RWPE2 (cell line): ENCODE measurements around the gene OXA1L.
"Not testable (repeated sequence)": the region's sequence is repeated elsewhere in the genome, so short reads cannot be mapped to it uniquely, and the experiment has no call there.

Experiments
- ATAC-seq: fragments of 200-7000 bp; cut with Tn5 transposase; 3 replicates; pipeline ENCODE4 v1.9.1; 2021; ENCODE audit warnings: low read depth
- DNase-seq: peaks from one replicate; pipeline ENCODE4 v3.0.0-alpha.2; 2020; ENCODE audit warnings: low spot score
- H3K27ac ChIP-seq: fragments of 450-650 bp; 2 replicates; pipeline ENCODE4 v1.5.1; 2017; ENCODE audit warnings: mild to moderate bottlenecking; ENCODE audit not compliant: poor library complexity, severe bottlenecking
- H3K27me3 ChIP-seq: fragments of 250-450 bp; sonication (Bioruptor Pico); 2 replicates; pipeline ENCODE4 v1.5.1; 2021; ENCODE audit warnings: mild to moderate bottlenecking, moderate library complexity; ENCODE audit not compliant: insufficient read depth, poor library complexity, severe bottlenecking
- H3K36me3 ChIP-seq: fragments of 250-450 bp; sonication (Bioruptor Pico); 2 replicates; pipeline ENCODE4 v1.5.1; 2020; ENCODE audit warnings: low read depth, mild to moderate bottlenecking, moderate library complexity
- H3K4me1 ChIP-seq: fragments of 250-450 bp; sonication (Bioruptor Pico); 2 replicates; pipeline ENCODE4 v1.5.1; 2021; ENCODE audit warnings: mild to moderate bottlenecking, moderate library complexity; ENCODE audit not compliant: insufficient read depth, poor library complexity, severe bottlenecking
- H3K4me3 ChIP-seq: fragments of 250-450 bp; sonication (Bioruptor Pico); 2 replicates; pipeline ENCODE4 v1.5.1; 2021; ENCODE audit warnings: mild to moderate bottlenecking, moderate library complexity; ENCODE audit not compliant: severe bottlenecking
- H3K9me3 ChIP-seq: fragments of 250-450 bp; sonication (Bioruptor Pico); 2 replicates; pipeline ENCODE4 v1.5.1; 2021; ENCODE audit warnings: mild to moderate bottlenecking, moderate library complexity; ENCODE audit not compliant: severe bottlenecking
- TF ChIP-seq, protein P1 (sequence below): fragments of 450-650 bp; IDR thresholded peaks from one replicate; pipeline ENCODE4 v1.5.1; 2017; ENCODE audit warnings: mild to moderate bottlenecking, moderate library complexity; ENCODE audit not compliant: poor library complexity, severe bottlenecking

OXA1L gene

DNA sequence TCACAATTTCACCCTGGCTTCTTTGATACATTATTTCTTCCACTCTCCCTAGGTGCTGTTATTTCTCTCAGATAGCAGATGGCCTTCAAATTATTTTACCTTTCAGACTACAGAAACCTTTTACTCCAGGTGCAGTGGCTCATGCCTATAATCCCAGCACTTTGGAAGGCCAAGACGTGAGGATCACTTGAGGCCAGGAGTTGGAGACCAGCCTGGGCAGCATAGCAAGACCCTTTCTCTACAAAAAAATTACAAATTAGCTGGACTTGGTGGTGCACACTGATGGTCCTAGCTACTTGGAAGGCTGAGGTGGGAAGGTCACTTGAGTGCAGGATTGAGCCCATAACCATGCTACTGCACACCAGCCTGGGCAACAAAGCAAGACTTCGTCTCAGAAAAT, 25.7 kb downstream of the OXA1L start:
- Histone ChIP-seq H3K27me3 (no peaks in the 10 kb centered on the region), H3K4me3 (no peak overlapping the region), H3K9me3 (no peaks in the 10 kb centered on the region), H3K36me3 (no peaks in the 10 kb centered on the region), H3K27ac (no peak overlapping the region), H3K4me1 (peaks cover 18% of the 10 kb centered on the region)
- DNase-seq (no peak), ATAC-seq (no peak)
- TF ChIP-seq, protein P1, sequence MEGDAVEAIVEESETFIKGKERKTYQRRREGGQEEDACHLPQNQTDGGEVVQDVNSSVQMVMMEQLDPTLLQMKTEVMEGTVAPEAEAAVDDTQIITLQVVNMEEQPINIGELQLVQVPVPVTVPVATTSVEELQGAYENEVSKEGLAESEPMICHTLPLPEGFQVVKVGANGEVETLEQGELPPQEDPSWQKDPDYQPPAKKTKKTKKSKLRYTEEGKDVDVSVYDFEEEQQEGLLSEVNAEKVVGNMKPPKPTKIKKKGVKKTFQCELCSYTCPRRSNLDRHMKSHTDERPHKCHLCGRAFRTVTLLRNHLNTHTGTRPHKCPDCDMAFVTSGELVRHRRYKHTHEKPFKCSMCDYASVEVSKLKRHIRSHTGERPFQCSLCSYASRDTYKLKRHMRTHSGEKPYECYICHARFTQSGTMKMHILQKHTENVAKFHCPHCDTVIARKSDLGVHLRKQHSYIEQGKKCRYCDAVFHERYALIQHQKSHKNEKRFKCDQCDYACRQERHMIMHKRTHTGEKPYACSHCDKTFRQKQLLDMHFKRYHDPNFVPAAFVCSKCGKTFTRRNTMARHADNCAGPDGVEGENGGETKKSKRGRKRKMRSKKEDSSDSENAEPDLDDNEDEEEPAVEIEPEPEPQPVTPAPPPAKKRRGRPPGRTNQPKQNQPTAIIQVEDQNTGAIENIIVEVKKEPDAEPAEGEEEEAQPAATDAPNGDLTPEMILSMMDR, result no peak

DNA sequence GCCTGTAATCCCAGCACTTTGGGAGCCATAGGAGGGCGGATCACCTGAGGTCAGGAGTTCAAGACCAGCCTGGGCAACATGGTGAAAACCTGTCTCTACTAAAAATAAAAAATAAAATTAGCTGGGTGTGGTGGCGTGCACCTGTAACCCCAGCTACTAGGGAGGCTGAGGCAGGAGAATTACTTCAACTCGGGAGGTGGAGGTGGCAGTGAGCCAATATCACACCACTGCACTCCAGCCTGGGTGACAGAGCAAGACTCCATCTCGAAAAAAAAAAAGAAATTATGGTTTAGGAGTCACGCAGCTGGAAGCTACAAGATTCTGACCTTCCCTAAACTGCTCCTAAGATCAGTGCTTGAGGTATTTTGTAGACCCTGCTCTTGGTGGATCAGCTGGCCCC, 27.1 kb downstream of the OXA1L start:
- H3K4me3 ChIP-seq, H3K36me3 ChIP-seq, ATAC-seq, DNase-seq, H3K27me3 ChIP-seq, H3K9me3 ChIP-seq, H3K27ac ChIP-seq: not testable (repeated sequence)
- peaks cover 18% of the 10 kb centered on the region for H3K4me1 ChIP-seq

DNA sequence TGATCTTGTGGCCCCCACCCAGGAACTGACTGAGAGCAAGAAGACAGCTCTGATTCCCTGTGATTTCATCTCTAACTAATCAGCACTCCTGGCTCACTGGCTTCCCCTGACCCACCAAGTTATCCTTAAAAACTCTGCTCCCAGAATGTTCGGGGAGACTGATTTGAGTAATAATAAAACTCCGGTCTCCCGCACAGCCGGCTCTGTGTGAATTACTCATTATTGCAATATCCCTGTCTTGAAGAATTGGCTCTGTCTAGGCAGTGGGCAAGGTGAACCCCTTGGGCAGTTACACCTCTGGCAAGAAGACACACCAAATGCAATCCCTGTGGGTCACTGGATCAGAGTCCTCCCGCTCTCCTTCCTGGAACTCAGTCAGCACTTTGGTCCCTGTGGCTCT, 27.5 kb downstream of the OXA1L start:
- ATAC-seq (no peak), DNase-seq (no peak)
- Histone ChIP-seq H3K9me3 (no peaks in the 10 kb centered on the region), H3K27me3 (no peaks in the 10 kb centered on the region), H3K4me3 (no peak overlapping the region), H3K36me3 (no peaks in the 10 kb centered on the region), H3K4me1 (peaks cover 14% of the 10 kb centered on the region), H3K27ac (no peak overlapping the region)
- TF ChIP-seq, protein P1, result no peak

DNA sequence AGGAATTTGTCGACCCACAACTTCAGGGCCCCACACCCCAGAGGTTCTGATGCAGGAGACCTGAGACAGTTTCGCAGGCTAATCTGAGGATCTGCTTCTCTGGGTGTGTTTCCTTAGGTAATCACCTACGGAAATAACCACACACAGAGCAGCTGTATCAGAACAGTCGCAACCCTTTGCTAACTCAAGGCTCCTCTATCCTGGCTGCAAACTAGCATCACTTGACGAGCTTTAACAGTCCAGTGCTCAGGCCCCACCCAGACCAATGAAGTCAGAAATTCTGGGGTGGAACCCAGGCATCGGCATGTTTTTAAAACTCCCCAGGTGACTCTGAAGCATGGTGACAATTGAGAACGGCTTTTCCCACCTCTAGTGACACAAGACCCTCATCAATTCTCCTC, 28.1 kb downstream of the OXA1L start:
- TF ChIP-seq, protein P1, result no peak
- peaks cover 9% of the 10 kb centered on the region for H3K4me1 ChIP-seq
- H3K27ac ChIP-seq, result no peak overlapping the region
- H3K9me3 ChIP-seq, result no peaks in the 10 kb centered on the region
- no peak overlapping the region for H3K4me3 ChIP-seq
- no peaks in the 10 kb centered on the region for H3K36me3 ChIP-seq
- ATAC-seq, result no peak
- no peak for DNase-seq
- H3K27me3 ChIP-seq, result no peaks in the 10 kb centered on the region

DNA sequence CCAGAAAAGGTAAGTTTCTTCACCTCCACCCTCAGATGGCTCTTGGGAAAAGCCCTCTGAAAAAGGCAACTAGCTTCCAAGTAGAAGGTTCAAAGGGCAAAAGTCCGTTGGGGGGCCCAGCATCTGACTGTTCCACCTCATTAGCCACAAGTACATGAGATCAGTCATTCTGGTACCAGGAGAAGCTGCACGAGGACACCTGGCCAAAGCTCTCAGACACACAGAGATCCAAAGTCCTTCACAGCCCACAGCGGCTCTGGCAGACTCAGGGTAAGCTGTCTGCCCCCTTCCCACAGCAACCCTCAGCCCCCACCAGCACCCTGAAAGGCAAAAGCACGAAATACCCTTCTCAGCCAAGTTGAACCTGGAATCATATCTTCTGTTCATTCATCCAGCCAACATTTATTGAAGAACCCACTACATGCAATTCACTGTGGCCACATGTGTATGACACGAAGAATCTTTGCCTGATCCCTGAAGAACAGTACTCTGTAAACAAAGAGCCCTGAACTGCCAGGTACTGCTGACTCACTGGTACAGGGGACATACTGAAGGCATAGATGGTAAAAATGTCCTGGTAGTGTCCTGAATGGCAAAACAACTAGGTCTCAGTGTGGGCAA, 29.7 kb downstream of the OXA1L start:
- Histone ChIP-seq H3K4me3 (no peak overlapping the region), H3K9me3 (no peaks in the 10 kb centered on the region), H3K36me3 (no peaks in the 10 kb centered on the region), H3K27ac (no peak overlapping the region), H3K27me3 (no peaks in the 10 kb centered on the region), H3K4me1 (peaks cover 1% of the 10 kb centered on the region)
- no peak for DNase-seq
- TF ChIP-seq, protein P1, result no peak
- peak; percentile 49; the same call in 2 of the 3 replicates for ATAC-seq
